ENCODE data around the gene DCC. TPM values are rescaled to one million over a fixed set of nuclear protein-coding genes. Genes with fewer than 3 reads are reported as not detected.

Gene DCC
- total and polyA plus RNA-seq, 2 donors (not counting 1 experiment from before 2014, with no cell fraction given), result 0.14 TPM; not detected in 1

- Histone ChIP-seq H3K27me3 (ENCODE audit: control insufficient read depth, insufficient read depth, low read length) (no peaks in the 10 kb centered on the region), H3K4me1 (ENCODE audit: control insufficient read depth, extremely low read depth, insufficient read depth, low read length) (no peaks in the 10 kb centered on the region), H3K4me3 (replicated peaks in 1 of 4; ENCODE audit: control extremely low read depth in 1 of 4, insufficient read depth in 1 of 4, low read depth in 3 of 4, low read length in 4 of 4) (no peak overlapping the region), H3K79me2 (ENCODE audit: control insufficient read depth, insufficient read depth, low read length) (no peaks in the 10 kb centered on the region), H3K9ac (ENCODE audit: insufficient read depth, low read length) (no peak overlapping the region), H3K9me3 (ENCODE audit: control insufficient read depth, insufficient read depth, low read depth, low read length) (no peaks in the 10 kb centered on the region), H4K20me1 (ENCODE audit: control insufficient read depth, extremely low read depth, insufficient read depth, low read length) (no peaks in the 10 kb centered on the region), H3K27ac (ENCODE audit: insufficient read depth, low read length) (no peak overlapping the region), H2AFZ (ENCODE audit: low read length) (no peak overlapping the region), H3K36me3 (ENCODE audit: control insufficient read depth, insufficient read depth, low read length) (no peaks in the 10 kb centered on the region), H3K4me2 (ENCODE audit: extremely low read depth, insufficient read depth, low read length) (no peak overlapping the region)
- TF ChIP-seq CTCF (conservative IDR thresholded peaks at IDR 0.05 in 1 of 2, IDR thresholded peaks at IDR 0.05 in 1 of 2; ENCODE audit: low read depth in 1 of 2, low read length in 2 of 2), result no peak
- no peak for TF ChIP-seq EZH2 (IDR thresholded peaks at IDR 0.05; ENCODE audit: low read length, missing control alignments)
- DNase-seq (ENCODE audit: low read depth in 2 of 2), result no peak
Observed at GRCh38 chr18:52869942-52870907, 530.2 kb downstream of the DCC start.

GRCh38 chr18:52874774-52875173 lies 534.8 kb downstream of the DCC start:
- no peak overlapping the region for H3K4me3 ChIP-seq (replicated peaks in 1 of 4; ENCODE audit: control extremely low read depth in 1 of 4, insufficient read depth in 1 of 4, low read depth in 3 of 4, low read length in 4 of 4)
- H3K36me3 ChIP-seq (ENCODE audit: control insufficient read depth, insufficient read depth, low read length), result no peaks in the 10 kb centered on the region
- H3K4me1 ChIP-seq (ENCODE audit: control insufficient read depth, extremely low read depth, insufficient read depth, low read length), result no peaks in the 10 kb centered on the region
- no peaks in the 10 kb centered on the region for H4K20me1 ChIP-seq (ENCODE audit: control insufficient read depth, extremely low read depth, insufficient read depth, low read length)
- no peaks in the 10 kb centered on the region for H3K27me3 ChIP-seq (ENCODE audit: control insufficient read depth, insufficient read depth, low read length)
- no peak overlapping the region for H2AFZ ChIP-seq (ENCODE audit: low read length)
- no peaks in the 10 kb centered on the region for H3K9me3 ChIP-seq (ENCODE audit: control insufficient read depth, insufficient read depth, low read depth, low read length)
- no peak overlapping the region for H3K4me2 ChIP-seq (ENCODE audit: extremely low read depth, insufficient read depth, low read length)
- no peak for DNase-seq (ENCODE audit: low read depth in 2 of 2)
- no peak overlapping the region for H3K27ac ChIP-seq (ENCODE audit: insufficient read depth, low read length)
- H3K9ac ChIP-seq (ENCODE audit: insufficient read depth, low read length), result no peak overlapping the region
- H3K79me2 ChIP-seq (ENCODE audit: control insufficient read depth, insufficient read depth, low read length), result no peaks in the 10 kb centered on the region
- TF ChIP-seq EZH2 (IDR thresholded peaks at IDR 0.05; ENCODE audit: low read length, missing control alignments) (no peak), CTCF (conservative IDR thresholded peaks at IDR 0.05 in 1 of 2, IDR thresholded peaks at IDR 0.05 in 1 of 2; ENCODE audit: low read depth in 1 of 2, low read length in 2 of 2) (no peak)

GRCh38 chr18:52875725-52876124 lies 535.7 kb downstream of the DCC start:
- Histone ChIP-seq H3K4me1 (ENCODE audit: control insufficient read depth, extremely low read depth, insufficient read depth, low read length) (no peaks in the 10 kb centered on the region), H3K4me3 (replicated peaks in 1 of 4; ENCODE audit: control extremely low read depth in 1 of 4, insufficient read depth in 1 of 4, low read depth in 3 of 4, low read length in 4 of 4) (no peak overlapping the region), H3K36me3 (ENCODE audit: control insufficient read depth, insufficient read depth, low read length) (no peaks in the 10 kb centered on the region), H3K79me2 (ENCODE audit: control insufficient read depth, insufficient read depth, low read length) (no peaks in the 10 kb centered on the region), H3K9ac (ENCODE audit: insufficient read depth, low read length) (no peak overlapping the region), H4K20me1 (ENCODE audit: control insufficient read depth, extremely low read depth, insufficient read depth, low read length) (no peaks in the 10 kb centered on the region), H3K4me2 (ENCODE audit: extremely low read depth, insufficient read depth, low read length) (no peak overlapping the region), H3K27me3 (ENCODE audit: control insufficient read depth, insufficient read depth, low read length) (no peaks in the 10 kb centered on the region), H3K9me3 (ENCODE audit: control insufficient read depth, insufficient read depth, low read depth, low read length) (no peaks in the 10 kb centered on the region), H3K27ac (ENCODE audit: insufficient read depth, low read length) (no peak overlapping the region), H2AFZ (ENCODE audit: low read length) (no peak overlapping the region)
- no peak for DNase-seq (ENCODE audit: low read depth in 2 of 2)
- TF ChIP-seq EZH2 (IDR thresholded peaks at IDR 0.05; ENCODE audit: low read length, missing control alignments), result no peak
- no peak for TF ChIP-seq CTCF (conservative IDR thresholded peaks at IDR 0.05 in 1 of 2, IDR thresholded peaks at IDR 0.05 in 1 of 2; ENCODE audit: low read depth in 1 of 2, low read length in 2 of 2)

Data from fibroblast of lung (primary cell).